Pancreas (tissue), 10 donors: ENCODE data around the gene ASB2. TPM values are rescaled to one million over a fixed set of nuclear protein-coding genes. Genes with fewer than 3 reads are reported as not detected.

Experiments used
- ATAC-seq, 4 donors: fragments of 200-7000 bp; cut with Tn5 transposase; one replicate each; pipeline versions ENCODE4 v1.8.0 to v1.9.1; 2020; ENCODE audit warnings: mild to moderate bottlenecking in 4 of 4, moderate library complexity in 4 of 4
- DNase-seq, 6 donors: peaks; one replicate each; pipeline ENCODE4 v3.0.0-alpha.2; 2020
- FAIRE-seq: peaks from 2 replicates; lab custom pipeline; 2012; peaks lifted over from hg19 to GRCh38; lab: Jason Lieb, UNC
- H3K27ac ChIP-seq, 4 donors: fragments of 200-600 bp; sonication (generic); 1 replicate in 3 of 4; 2 replicates in 1 of 4; pipeline versions ENCODE4 v1.5.0 to v1.8.0; 2020
- H3K27me3 ChIP-seq, 4 donors: fragments of 200-600 bp; one replicate each; pipeline ENCODE4 v1.8.0; 2021
- H3K36me3 ChIP-seq, 3 donors: fragments of 200-600 bp; sonication (generic) in 1 of 3; one replicate each; pipeline versions ENCODE4 v1.5.0 to v1.8.0; 2020 to 2021
- H3K4me1 ChIP-seq, 3 donors: fragments of 200-600 bp; one replicate each; pipeline ENCODE4 v1.8.0; 2021
- H3K4me3 ChIP-seq, 4 donors: fragments of 200-600 bp; sonication (generic) in 2 of 4; one replicate each; pipeline versions ENCODE4 v1.5.0 to v1.8.0; 2020 to 2021
- H3K9me3 ChIP-seq, 4 donors: fragments of 200-600 bp; one replicate each; pipeline ENCODE4 v1.8.0; 2021
- WGBS, 2 donors: extraction: QIAGEN DNeasy Blood & Tissue Kit; methylation state at CpG; one replicate each; pipeline ENCODE4 v1.1.7; 2013; 5-methylcytosine and 5-hydroxymethylcytosine counted together
- intact Hi-C, 3 donors: fragments of 100-400 bp; cut with DNase I; formaldehyde crosslinking; loops; one replicate each; pipeline versions ENCODE4 v1.11.1 to v1.14.2; 2022
- polyA plus RNA-seq, 2 donors: library from polyadenylated mRNA; stranded (reverse); fragments of 200-250 nt; gene quantifications; one replicate each; pipeline ENCODE4 v1.2.3, GENCODE V29; 2013
- total RNA-seq, 6 donors: library from RNA; stranded (reverse); fragmentation: NEBNext Ultra II Directional in 4 of 6; extraction: Animal tissue kit (Norgen Biotek cat#: 25700) in 4 of 6; gene quantifications; one replicate each; pipeline versions ENCODE4 v1.2.1 to v1.2.4, GENCODE V29; 2021 to 2023
- TF ChIP-seq, protein P1 (sequence below), 4 donors: fragments of 200-600 bp; sonication (generic) in 3 of 4; IDR thresholded peaks; one replicate each; pipeline versions ENCODE4 v1.5.0 to v1.8.0; 2021; ENCODE audit warnings: antibody characterized with exemption in 4 of 4
- donor health status: healthy with polysubstance abuse.
- donor health status: DM: no; HTN: no; CAD: no; lungs with moderate emphysema.
- donor health status: DM: no; HTN: no; CAD: no.
- donor health status: control.
- donor health status: control.
- donor health status: Bipolar disorder and iron deficiency.
- donor health status: DM: yes; HTN: yes; CAD: no.
- donor health status: DM: no; HTN: no; CAD: no.
- donor health status: DM: no; HTN: no; CAD: no.
- donor health status: DM: yes; HTN: yes; CAD: no.

Gene ASB2
- total and polyA plus RNA-seq, 8 donors: 0.09 to 1.4 (median 0.40) TPM

DNA sequence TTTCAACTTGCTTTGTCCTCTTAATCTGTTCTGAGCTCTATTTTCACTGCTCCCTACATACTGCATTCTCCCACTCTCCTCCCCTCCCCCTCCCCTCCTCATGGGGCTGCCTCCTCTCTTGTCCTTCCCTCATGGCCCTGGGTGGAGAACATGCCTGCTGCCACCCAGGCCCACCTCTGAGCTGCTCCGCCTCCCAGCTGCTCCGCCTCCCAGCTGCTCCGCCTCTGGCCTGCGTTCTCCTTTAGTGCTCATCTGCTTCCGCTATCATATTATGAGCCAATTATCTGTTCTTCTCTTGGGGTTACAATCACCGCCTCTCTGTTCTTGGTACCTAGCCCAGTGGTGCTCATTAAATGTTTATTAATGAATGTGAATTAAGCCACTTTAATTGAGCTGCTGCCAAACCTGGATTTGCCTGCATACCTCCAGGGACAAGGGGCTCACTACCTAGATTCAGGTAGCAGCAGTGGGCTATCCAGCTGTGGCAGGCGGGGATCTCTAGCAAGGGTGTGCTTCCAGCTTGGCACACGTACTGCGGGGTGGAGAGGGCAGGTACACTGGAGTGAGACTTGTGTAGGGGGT is 81.3 kb downstream of the ASB2 start:
- no peaks in the 10 kb centered on the region for H3K27me3 ChIP-seq
- DNase-seq (peak in 1 of 6 donors; percentile 24), FAIRE-seq (no peak), ATAC-seq (no peak)
- H3K4me1 ChIP-seq: no peaks in the 10 kb centered on the region
- no peak overlapping the region for H3K27ac ChIP-seq
- H3K9me3 ChIP-seq: no peaks in the 10 kb centered on the region
- no peaks in the 10 kb centered on the region for H3K36me3 ChIP-seq
- no peak overlapping the region for H3K4me3 ChIP-seq
- 87 to 91% methylated on average over 9 of the region's 9 CpGs for WGBS, 2 donors
- intact Hi-C loops: no loop called here
- TF ChIP-seq, protein P1, sequence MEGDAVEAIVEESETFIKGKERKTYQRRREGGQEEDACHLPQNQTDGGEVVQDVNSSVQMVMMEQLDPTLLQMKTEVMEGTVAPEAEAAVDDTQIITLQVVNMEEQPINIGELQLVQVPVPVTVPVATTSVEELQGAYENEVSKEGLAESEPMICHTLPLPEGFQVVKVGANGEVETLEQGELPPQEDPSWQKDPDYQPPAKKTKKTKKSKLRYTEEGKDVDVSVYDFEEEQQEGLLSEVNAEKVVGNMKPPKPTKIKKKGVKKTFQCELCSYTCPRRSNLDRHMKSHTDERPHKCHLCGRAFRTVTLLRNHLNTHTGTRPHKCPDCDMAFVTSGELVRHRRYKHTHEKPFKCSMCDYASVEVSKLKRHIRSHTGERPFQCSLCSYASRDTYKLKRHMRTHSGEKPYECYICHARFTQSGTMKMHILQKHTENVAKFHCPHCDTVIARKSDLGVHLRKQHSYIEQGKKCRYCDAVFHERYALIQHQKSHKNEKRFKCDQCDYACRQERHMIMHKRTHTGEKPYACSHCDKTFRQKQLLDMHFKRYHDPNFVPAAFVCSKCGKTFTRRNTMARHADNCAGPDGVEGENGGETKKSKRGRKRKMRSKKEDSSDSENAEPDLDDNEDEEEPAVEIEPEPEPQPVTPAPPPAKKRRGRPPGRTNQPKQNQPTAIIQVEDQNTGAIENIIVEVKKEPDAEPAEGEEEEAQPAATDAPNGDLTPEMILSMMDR (IDR thresholded peaks at IDR 0.05): no peak

DNA sequence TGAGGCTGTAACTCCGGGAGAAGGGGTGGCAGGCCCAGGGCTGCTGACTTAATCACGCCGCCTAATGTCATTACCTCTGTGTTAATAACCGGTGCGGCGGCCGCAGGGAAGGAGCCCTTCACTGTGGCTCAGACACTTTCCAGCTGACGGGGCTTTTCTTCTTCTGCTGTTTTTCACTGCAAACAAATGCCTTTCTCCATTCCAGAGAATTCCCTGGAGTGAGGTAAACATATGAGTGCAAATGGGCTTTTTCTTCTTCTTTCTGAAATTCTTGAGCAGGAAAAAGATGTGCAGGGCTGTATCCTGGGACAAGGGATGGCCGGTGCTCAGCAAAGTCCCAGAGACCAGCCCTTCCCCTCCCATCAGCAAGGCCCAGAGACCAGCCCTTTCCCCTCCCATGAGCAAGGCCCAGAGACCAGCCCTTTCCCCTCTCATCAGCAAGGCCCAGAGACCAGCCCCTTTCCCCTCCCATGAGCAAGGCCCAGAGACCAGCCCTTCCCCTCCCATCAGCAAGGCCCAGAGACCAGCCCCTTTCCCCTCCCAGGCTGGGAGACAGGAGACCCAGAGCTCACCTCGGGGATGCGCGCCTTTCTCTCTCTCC is 82.6 kb downstream of the ASB2 start:
- Histone ChIP-seq H3K9me3 (no peaks in the 10 kb centered on the region), H3K27me3 (no peaks in the 10 kb centered on the region), H3K4me1 (no peaks in the 10 kb centered on the region), H3K27ac (no peak overlapping the region), H3K4me3 (no peak overlapping the region), H3K36me3 (no peaks in the 10 kb centered on the region)
- no peak for DNase-seq
- peak in 2 of 4 donors; percentile 37 to 43 for ATAC-seq
- FAIRE-seq: no peak
- TF ChIP-seq, protein P1 (IDR thresholded peaks at IDR 0.05): no peak
- intact Hi-C loops: loop anchor here in 1 of 3 donors (5.0 kb wide), 1 partner anchor 236 kb away; no protein-coding TSS in a partner anchor
- WGBS, 2 donors: 59 to 73% methylated on average over 12 of the region's 12 CpGs

GRCh38 chr14:93892923-93893558 is 83.3 kb downstream of the ASB2 start:
- FAIRE-seq (no peak), DNase-seq (peak; percentile 36 to 93 (median 75)), ATAC-seq (peak in 3 of 4 donors; percentile 79 to 92 (median 83))
- no peaks in the 10 kb centered on the region for H3K4me1 ChIP-seq
- WGBS, 2 donors: 32 to 35% methylated on average over 13 of the region's 13 CpGs
- H3K27ac ChIP-seq: no peak overlapping the region
- no peaks in the 10 kb centered on the region for H3K36me3 ChIP-seq
- TF ChIP-seq, protein P1 (IDR thresholded peaks at IDR 0.05): peak; percentile 96 to 98 (median 98)
- H3K4me3 ChIP-seq: no peak overlapping the region
- no peaks in the 10 kb centered on the region for H3K9me3 ChIP-seq
- intact Hi-C loops: loop anchor here in 1 of 3 donors (5.0 kb wide), 1 partner anchor 236 kb away; no protein-coding TSS in a partner anchor
- H3K27me3 ChIP-seq: no peaks in the 10 kb centered on the region

DNA sequence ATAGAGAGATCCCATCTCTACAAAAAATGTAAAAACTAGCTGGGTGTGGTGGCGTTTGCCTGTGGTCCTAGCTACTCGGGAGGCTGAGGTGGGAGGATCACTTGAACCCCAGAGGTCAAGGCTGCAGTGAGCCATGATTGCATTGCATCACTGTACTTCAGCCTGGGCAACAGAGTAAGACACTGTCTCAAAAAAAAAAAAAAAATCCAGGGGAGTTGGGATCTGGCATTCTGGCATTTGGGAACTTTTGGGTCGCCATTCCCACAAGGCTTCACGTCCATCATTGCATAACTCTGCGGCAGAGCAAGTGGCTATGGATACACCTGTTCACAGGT is 83.9 kb downstream of the ASB2 start:
- Histone ChIP-seq H3K9me3 (no peaks in the 10 kb centered on the region), H3K4me3 (no peak overlapping the region), H3K36me3 (no peaks in the 10 kb centered on the region), H3K27ac (no peak overlapping the region), H3K4me1 (no peaks in the 10 kb centered on the region), H3K27me3 (no peaks in the 10 kb centered on the region)
- DNase-seq: no peak
- TF ChIP-seq, protein P1 (IDR thresholded peaks at IDR 0.05): no peak
- 46 to 56% methylated on average over 5 of the region's 5 CpGs for WGBS, 2 donors
- no peak for ATAC-seq
- FAIRE-seq: no peak
- intact Hi-C loops: loop anchor here in 1 of 3 donors (5.0 kb wide), 1 partner anchor 235 kb away; no protein-coding TSS in a partner anchor
